Limb (tissue), 2 donors: ENCODE data around the gene HS6ST3.

ENCODE experiments used
- DNase-seq, 2 donors: peaks; one replicate each; pipeline ENCODE4 v3.0.0-alpha.2; 2016; ENCODE audit errors: extremely low spot score in 2 of 2

HS6ST3 gene

GRCh38 chr13:96532804-96533203, 442.9 kb downstream of the HS6ST3 start:
- no peak for DNase-seq

- no peak for DNase-seq
Observed at GRCh38 chr13:96533408-96533807, 443.5 kb downstream of the HS6ST3 start.

GRCh38 chr13:96539791-96540190, 449.9 kb downstream of the HS6ST3 start:
- no peak for DNase-seq

- no peak for DNase-seq
Observed at GRCh38 chr13:96540670-96541069, 450.8 kb downstream of the HS6ST3 start.

GRCh38 chr13:96542986-96543385, 453.1 kb downstream of the HS6ST3 start:
- DNase-seq: no peak

GRCh38 chr13:96544957-96545356, 455.1 kb downstream of the HS6ST3 start:
- DNase-seq: no peak

- DNase-seq: no peak
Observed at GRCh38 chr13:96546463-96546862, 456.6 kb downstream of the HS6ST3 start.

GRCh38 chr13:96551546-96551945, 461.6 kb downstream of the HS6ST3 start:
- no peak for DNase-seq

GRCh38 chr13:96552559-96552958, 462.7 kb downstream of the HS6ST3 start:
- no peak for DNase-seq

- no peak for DNase-seq
Observed at GRCh38 chr13:96553796-96554195, 463.9 kb downstream of the HS6ST3 start.

GRCh38 chr13:96573563-96573962, 483.7 kb downstream of the HS6ST3 start:
- DNase-seq: no peak

- peak in 1 of 2 donors; percentile 14 for DNase-seq
Observed at GRCh38 chr13:96575423-96576320, 485.8 kb downstream of the HS6ST3 start.

- no peak for DNase-seq
Observed at GRCh38 chr13:96581741-96582140, 491.8 kb downstream of the HS6ST3 start.

- no peak for DNase-seq
Observed at GRCh38 chr13:96615252-96615651, 525.3 kb downstream of the HS6ST3 start.

- no peak for DNase-seq
Observed at GRCh38 chr13:96617528-96617927, 527.6 kb downstream of the HS6ST3 start.

- DNase-seq: no peak
Observed at GRCh38 chr13:96621634-96622183, 531.8 kb downstream of the HS6ST3 start.

- no peak for DNase-seq
Observed at GRCh38 chr13:96629331-96629730, 539.4 kb downstream of the HS6ST3 start.

- DNase-seq: peak in 1 of 2 donors; percentile 34
Observed at GRCh38 chr13:96632536-96633320, 542.8 kb downstream of the HS6ST3 start.

- no peak for DNase-seq
Observed at GRCh38 chr13:96636001-96636709, 546.2 kb downstream of the HS6ST3 start.

- DNase-seq: no peak
Observed at GRCh38 chr13:96637039-96637438, 547.1 kb downstream of the HS6ST3 start.

- DNase-seq: no peak
Observed at GRCh38 chr13:96646101-96646500, 556.2 kb downstream of the HS6ST3 start.
